ENCODE data around the gene PDLIM7.

The PDLIM7 gene

GRCh38 chr5:177513500-177513899 is 16.1 kb upstream of the PDLIM7 start:
- POLR2A ChIA-PET = no interaction called here
- no peak for DNase-seq (ENCODE audit: extremely low spot score)
- CTCF ChIA-PET = no interaction called here
- no peak for TF ChIP-seq SP1 (IDR thresholded peaks at IDR 0.05)
- no peak for TF ChIP-seq PKNOX1 (IDR thresholded peaks at IDR 0.05)
- no peak for TF ChIP-seq ELF4 (IDR thresholded peaks at IDR 0.05)
- TF ChIP-seq FOXM1 (IDR thresholded peaks at IDR 0.05; ENCODE audit: borderline replicate concordance) = no peak
- no peak for TF ChIP-seq L3MBTL2 (conservative IDR thresholded peaks at IDR 0.05)
- TF ChIP-seq LEF1 (IDR thresholded peaks at IDR 0.05; ENCODE audit: borderline replicate concordance) = no peak
- TF ChIP-seq ARNT (IDR thresholded peaks at IDR 0.05) = no peak
- no peak for TF ChIP-seq FOXK2 (IDR thresholded peaks at IDR 0.05)
- TF ChIP-seq TARDBP (IDR thresholded peaks at IDR 0.05) = no peak
- no peak for TF ChIP-seq BHLHE40 (IDR thresholded peaks at IDR 0.05; ENCODE audit: borderline replicate concordance)
- no peak for TF ChIP-seq NFRKB (IDR thresholded peaks at IDR 0.05)
- TF ChIP-seq SUZ12 (IDR thresholded peaks at IDR 0.05) = no peak

- TF ChIP-seq FOXA1 (IDR thresholded peaks at IDR 0.05) = no peak
- TF ChIP-seq PKNOX1 (IDR thresholded peaks at IDR 0.05) = no peak
- TF ChIP-seq BHLHE40 (IDR thresholded peaks at IDR 0.05; ENCODE audit: borderline replicate concordance) = no peak
- no peak for TF ChIP-seq TARDBP (IDR thresholded peaks at IDR 0.05)
- no peak for TF ChIP-seq ELF4 (IDR thresholded peaks at IDR 0.05)
- TF ChIP-seq SUZ12 (IDR thresholded peaks at IDR 0.05) = no peak
- TF ChIP-seq LEF1 (IDR thresholded peaks at IDR 0.05; ENCODE audit: borderline replicate concordance) = no peak
- CTCF ChIA-PET = no interaction called here
- no peak for DNase-seq (ENCODE audit: extremely low spot score)
- POLR2A ChIA-PET = no interaction called here
These were observed 15.5 kb upstream of the PDLIM7 start for GRCh38 chr5:177512736-177513380.

- DNase-seq (ENCODE audit: extremely low spot score) = no peak
- no peak for TF ChIP-seq LEF1 (IDR thresholded peaks at IDR 0.05; ENCODE audit: borderline replicate concordance)
- CTCF ChIA-PET = interaction anchor here (1.5 kb wide), 2 partner anchors 11 to 55 kb away, joined by 3 to 5 read pairs; no protein-coding TSS in a partner anchor
- POLR2A ChIA-PET = no interaction called here
These were observed 14.6 kb upstream of the PDLIM7 start for GRCh38 chr5:177511796-177512675.

- POLR2A ChIA-PET = interaction anchor here (1.0 kb wide), 1 partner anchor 14 kb away, joined by 5 read pairs; the partner anchor contains the start of gene PDLIM7
- CTCF ChIA-PET = interaction anchor here (1.5 kb wide), 2 partner anchors 10 to 54 kb away, joined by 3 to 5 read pairs; no protein-coding TSS in a partner anchor
- DNase-seq (ENCODE audit: extremely low spot score) = no peak
- TF ChIP-seq SP1 (IDR thresholded peaks at IDR 0.05) (no peak), ELF4 (IDR thresholded peaks at IDR 0.05) (no peak)
These were observed 13.8 kb upstream of the PDLIM7 start for GRCh38 chr5:177511181-177511580.

- no peak for DNase-seq (ENCODE audit: extremely low spot score)
- ChIA-PET CTCF (interaction anchor here (1.5 kb wide), 2 partner anchors 9 to 53 kb away, joined by 3 to 5 read pairs; no protein-coding TSS in a partner anchor), POLR2A (interaction anchor here (1.0 kb wide), 1 partner anchor 13 kb away, joined by 5 read pairs; the partner anchor contains the start of gene PDLIM7)
- no peak for TF ChIP-seq LEF1 (IDR thresholded peaks at IDR 0.05; ENCODE audit: borderline replicate concordance)
- TF ChIP-seq FOXA1 (IDR thresholded peaks at IDR 0.05) = no peak
- no peak for TF ChIP-seq FOXK2 (IDR thresholded peaks at IDR 0.05)
- TF ChIP-seq PKNOX1 (IDR thresholded peaks at IDR 0.05) = no peak
- TF ChIP-seq HDGF (IDR thresholded peaks at IDR 0.05; ENCODE audit: borderline replicate concordance) = no peak
- no peak for TF ChIP-seq TARDBP (IDR thresholded peaks at IDR 0.05)
- no peak for TF ChIP-seq ARNT (IDR thresholded peaks at IDR 0.05)
- TF ChIP-seq ZNF384 (IDR thresholded peaks at IDR 0.05) = no peak
- no peak for TF ChIP-seq BHLHE40 (IDR thresholded peaks at IDR 0.05; ENCODE audit: borderline replicate concordance)
- no peak for TF ChIP-seq FOXM1 (IDR thresholded peaks at IDR 0.05; ENCODE audit: borderline replicate concordance)
These were observed 13.2 kb upstream of the PDLIM7 start for GRCh38 chr5:177510567-177511053.

- POLR2A ChIA-PET = interaction anchor here (1.2 kb wide), 1 partner anchor 12 kb away, joined by 3 read pairs; no protein-coding TSS in a partner anchor
These were observed 12.7 kb upstream of the PDLIM7 start for GRCh38 chr5:177509991-177510566.

More at GRCh38 chr5:177509991-177510566, 12.7 kb upstream of the PDLIM7 start:
- CTCF ChIA-PET = no interaction called here
- no peak for TF ChIP-seq FOXM1 (IDR thresholded peaks at IDR 0.05; ENCODE audit: borderline replicate concordance)
- TF ChIP-seq FOXK2 (IDR thresholded peaks at IDR 0.05) = no peak
- no peak for TF ChIP-seq PKNOX1 (IDR thresholded peaks at IDR 0.05)
- no peak for TF ChIP-seq CTBP1 (IDR thresholded peaks at IDR 0.05; ENCODE audit: borderline replicate concordance)
- TF ChIP-seq LEF1 (IDR thresholded peaks at IDR 0.05; ENCODE audit: borderline replicate concordance) = no peak
- no peak for TF ChIP-seq ARNT (IDR thresholded peaks at IDR 0.05)
- no peak for TF ChIP-seq TARDBP (IDR thresholded peaks at IDR 0.05)
- TF ChIP-seq NFRKB (IDR thresholded peaks at IDR 0.05) = no peak
- no peak for TF ChIP-seq SP1 (IDR thresholded peaks at IDR 0.05)
- no peak for TF ChIP-seq SUZ12 (IDR thresholded peaks at IDR 0.05)
- DNase-seq (ENCODE audit: extremely low spot score) = no peak

Measured in HEK293T (cell line).